Kidney epithelial cell (primary cell): ENCODE measurements around the gene AMHR2. TPM values are rescaled to one million over a fixed set of nuclear protein-coding genes. Genes with fewer than 3 reads are reported as not detected.
"Not testable (repeated sequence)": the region's sequence is repeated elsewhere in the genome, so short reads cannot be mapped to it uniquely, and the experiment has no call there.

Experiments
- DNase-seq: peaks from one replicate; pipeline ENCODE4 v3.0.0-alpha.2; 2010; ENCODE audit warnings: low read depth
- H3K27me3 ChIP-seq: 2 replicates; pipeline ENCODE4 v1.6.0; 2011; ENCODE audit warnings: low read length; ENCODE audit not compliant: control insufficient read depth, insufficient read depth
- H3K36me3 ChIP-seq: 2 replicates; pipeline ENCODE4 v1.5.1; 2011; ENCODE audit warnings: low read length; ENCODE audit not compliant: control insufficient read depth, insufficient read depth
- H3K4me3 ChIP-seq: 2 replicates; pipeline ENCODE4 v1.5.1; 2011; ENCODE audit warnings: low read depth, mild to moderate bottlenecking, control low read depth, low read length
- total RNA-seq: library from RNA; depleted of rRNA; stranded (reverse); fragments of >200 nt; gene quantifications from 2 replicates; pipeline ENCODE4 v1.2.3, GENCODE V29; 2015
- TF ChIP-seq, protein P1 (sequence below): IDR thresholded peaks from 2 replicates; pipeline ENCODE4 v1.5.1; 2011; ENCODE audit warnings: mild to moderate bottlenecking, moderate library complexity, low read length, control low read depth, inconsistent platforms; ENCODE audit not compliant: insufficient read depth, poor library complexity, severe bottlenecking

Gene AMHR2
- total RNA-seq, 1 donor from 2014 or later: not detected

GRCh38 chr12:53430116-53430515, 6.5 kb downstream of the AMHR2 start:
- Histone ChIP-seq H3K36me3 (no peaks in the 10 kb centered on the region), H3K4me3 (no peak overlapping the region), H3K27me3 (no peaks in the 10 kb centered on the region)
- DNase-seq: no peak
- TF ChIP-seq, protein P1, sequence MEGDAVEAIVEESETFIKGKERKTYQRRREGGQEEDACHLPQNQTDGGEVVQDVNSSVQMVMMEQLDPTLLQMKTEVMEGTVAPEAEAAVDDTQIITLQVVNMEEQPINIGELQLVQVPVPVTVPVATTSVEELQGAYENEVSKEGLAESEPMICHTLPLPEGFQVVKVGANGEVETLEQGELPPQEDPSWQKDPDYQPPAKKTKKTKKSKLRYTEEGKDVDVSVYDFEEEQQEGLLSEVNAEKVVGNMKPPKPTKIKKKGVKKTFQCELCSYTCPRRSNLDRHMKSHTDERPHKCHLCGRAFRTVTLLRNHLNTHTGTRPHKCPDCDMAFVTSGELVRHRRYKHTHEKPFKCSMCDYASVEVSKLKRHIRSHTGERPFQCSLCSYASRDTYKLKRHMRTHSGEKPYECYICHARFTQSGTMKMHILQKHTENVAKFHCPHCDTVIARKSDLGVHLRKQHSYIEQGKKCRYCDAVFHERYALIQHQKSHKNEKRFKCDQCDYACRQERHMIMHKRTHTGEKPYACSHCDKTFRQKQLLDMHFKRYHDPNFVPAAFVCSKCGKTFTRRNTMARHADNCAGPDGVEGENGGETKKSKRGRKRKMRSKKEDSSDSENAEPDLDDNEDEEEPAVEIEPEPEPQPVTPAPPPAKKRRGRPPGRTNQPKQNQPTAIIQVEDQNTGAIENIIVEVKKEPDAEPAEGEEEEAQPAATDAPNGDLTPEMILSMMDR: no peak

GRCh38 chr12:53431187-53431586, 7.5 kb downstream of the AMHR2 start:
- no peaks in the 10 kb centered on the region for H3K36me3 ChIP-seq
- no peak for DNase-seq
- TF ChIP-seq, protein P1: no peak

DNA sequence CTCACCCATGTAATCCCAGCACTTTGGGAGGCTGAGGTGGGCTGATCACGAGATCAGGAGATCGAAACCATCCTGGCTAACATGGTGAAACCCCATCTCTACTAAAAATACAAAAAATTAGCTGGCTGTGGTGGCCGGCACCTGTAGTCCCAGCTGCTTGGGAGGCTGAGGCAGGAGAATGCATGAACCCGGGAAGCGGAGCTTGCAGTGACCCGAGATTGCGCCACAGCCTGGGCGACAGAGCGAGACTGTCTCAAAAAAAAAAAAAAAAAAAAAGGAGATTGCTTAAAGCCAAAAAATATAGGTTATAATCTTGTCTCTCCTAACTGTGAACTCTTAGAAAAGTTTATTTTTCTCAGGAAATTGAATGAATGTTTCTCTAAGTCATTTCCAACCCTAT, 11.7 kb downstream of the AMHR2 start:
- not testable (repeated sequence) for DNase-seq, H3K36me3 ChIP-seq, H3K27me3 ChIP-seq, H3K4me3 ChIP-seq

More at GRCh38 chr12:53431187-53431586, 7.5 kb downstream of the AMHR2 start:
- H3K4me3 ChIP-seq: no peak overlapping the region
- no peaks in the 10 kb centered on the region for H3K27me3 ChIP-seq

DNA sequence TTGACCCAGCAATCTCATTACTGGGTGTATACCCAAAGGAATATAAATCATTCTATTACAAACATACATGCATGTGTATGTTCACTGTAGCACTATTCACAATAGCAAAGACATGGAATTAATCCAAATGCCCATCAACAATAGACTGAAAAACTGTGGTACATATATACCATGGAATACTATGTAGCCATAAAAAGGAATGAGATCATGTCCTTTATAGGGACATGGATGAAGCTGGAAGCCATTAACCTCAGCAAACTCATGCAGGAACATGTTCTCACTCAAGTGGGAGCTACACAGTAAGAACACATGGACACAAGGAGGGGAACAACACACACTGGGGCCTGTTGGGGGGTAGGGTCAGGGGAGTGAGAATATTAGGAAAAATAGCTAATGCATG, 15.9 kb downstream of the AMHR2 start:
- not testable (repeated sequence) for H3K36me3 ChIP-seq, DNase-seq, H3K4me3 ChIP-seq, H3K27me3 ChIP-seq

DNA sequence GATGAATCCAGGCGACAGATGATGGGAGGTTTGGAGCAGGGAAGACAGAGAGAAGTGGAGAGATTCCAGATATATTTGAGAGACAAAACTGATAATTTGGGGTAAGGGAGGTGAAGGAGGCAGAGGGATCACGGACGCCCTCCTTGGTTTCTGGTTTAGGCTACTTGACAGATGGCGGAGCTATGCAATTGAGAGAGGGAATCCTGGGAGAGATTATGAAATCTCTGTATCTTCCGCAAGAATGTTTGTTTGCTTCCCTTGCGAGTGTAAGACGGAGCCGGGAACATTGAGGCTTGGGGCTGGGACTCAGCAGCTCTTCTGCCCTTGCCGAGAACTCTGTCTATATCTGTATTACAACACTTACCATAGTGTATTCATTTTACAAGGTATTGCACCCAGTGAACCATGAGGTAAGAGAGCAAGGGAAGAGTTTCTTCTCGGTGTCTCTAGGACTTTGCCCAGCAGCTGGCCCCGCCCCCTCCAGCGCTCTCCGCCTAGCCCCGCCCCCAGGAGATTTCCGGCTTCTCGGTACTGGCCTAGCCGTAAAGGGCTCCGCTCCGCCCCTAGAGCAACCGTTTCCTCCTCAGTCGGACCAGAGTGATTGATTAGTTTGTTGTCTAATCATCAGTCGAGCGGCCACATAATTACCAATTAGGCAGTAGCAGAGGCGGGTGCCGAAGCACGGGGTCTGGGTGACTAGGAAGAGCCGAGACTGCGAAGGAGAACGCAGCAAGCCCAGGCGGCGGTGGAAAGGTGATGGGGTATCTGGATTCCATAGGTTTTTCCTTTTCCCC, 17.6 kb downstream of the AMHR2 start, which contains the start of gene PRR13:
Gene PRR13 (plus strand): TSS at position 695 of the 794 bp plus-strand sequence. CDS start 981 bp downstream, outside the sequence.
- TF ChIP-seq, protein P1: no peak
- Histone ChIP-seq H3K27me3 (no peaks in the 10 kb centered on the region), H3K4me3 (peak within 1 kb of the TSS; percentile 60), H3K36me3 (no peaks in the 10 kb centered on the region)
- DNase-seq: peak; percentile 99

DNA sequence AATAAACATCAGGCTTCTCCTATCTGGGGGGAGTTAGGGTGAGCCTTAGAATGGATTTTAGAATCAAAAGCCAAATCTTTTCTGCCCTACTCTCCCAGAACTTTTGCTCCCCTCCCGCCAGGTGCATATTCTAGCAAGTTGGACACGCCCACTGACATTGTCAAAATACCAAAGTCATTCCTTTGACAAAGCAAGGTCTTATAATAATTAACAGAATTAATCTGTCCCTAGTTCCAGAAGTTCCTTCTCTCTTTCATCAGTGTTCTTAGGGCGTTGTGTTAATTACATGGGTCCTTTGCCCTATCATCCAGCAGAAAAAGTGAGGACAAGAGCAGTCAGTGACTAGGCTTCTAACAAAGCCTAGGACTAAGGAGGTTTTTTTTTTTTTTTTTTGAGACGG, 20.3 kb downstream of the AMHR2 start:
- TF ChIP-seq, protein P1: no peak
- no peak overlapping the region for H3K4me3 ChIP-seq
- no peak for DNase-seq
- H3K27me3 ChIP-seq: no peaks in the 10 kb centered on the region
- no peaks in the 10 kb centered on the region for H3K36me3 ChIP-seq

DNA sequence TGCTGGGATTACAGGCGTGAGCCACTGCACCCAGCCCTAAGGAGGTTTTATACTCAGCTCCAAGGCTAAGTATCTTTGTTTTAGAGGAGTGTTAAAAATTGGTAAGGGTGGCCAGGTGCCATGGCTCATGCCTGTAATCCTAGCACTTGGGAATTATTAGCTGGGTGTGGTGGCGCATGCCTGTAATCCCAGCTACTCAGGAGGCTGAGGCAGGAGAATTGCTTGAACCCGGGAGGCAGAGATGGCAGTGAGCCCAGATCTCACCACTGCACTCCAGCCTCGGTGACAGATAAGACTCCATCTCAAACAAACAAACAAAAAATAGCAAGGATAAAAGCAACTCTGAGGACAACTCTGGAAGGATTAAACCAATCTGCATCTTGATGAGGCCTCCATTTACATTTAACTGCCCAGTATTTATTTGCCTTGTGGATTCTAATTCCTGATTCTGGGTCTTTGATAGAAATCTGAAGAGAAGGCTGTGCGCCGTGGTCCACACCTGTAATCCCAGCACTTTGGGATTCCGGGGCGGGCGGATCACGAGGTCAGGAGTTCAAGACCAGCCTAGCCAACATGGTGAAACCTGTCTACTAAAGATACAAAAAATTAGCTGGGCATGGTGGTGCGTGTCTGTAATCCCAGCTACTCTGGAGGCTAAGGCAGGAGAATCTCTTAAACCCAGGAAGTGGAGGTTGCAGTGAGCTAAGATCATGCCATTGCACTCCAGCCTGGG, 21.1 kb downstream of the AMHR2 start:
- not testable (repeated sequence) for H3K4me3 ChIP-seq, DNase-seq, H3K27me3 ChIP-seq, H3K36me3 ChIP-seq
